ENCODE data around the gene CARD6. TPM values are rescaled to one million over a fixed set of nuclear protein-coding genes. Genes with fewer than 3 reads are reported as not detected.
A peak's percentile ranks its signal among the peaks of the same experiment; 100 is the strongest.

Gene CARD6
- total and polyA plus RNA-seq, 2 of the 8 experiments (the other 6 are each of a cell fraction or from before 2014, with no cell fraction given): 0.41 to 0.50 TPM

DNA sequence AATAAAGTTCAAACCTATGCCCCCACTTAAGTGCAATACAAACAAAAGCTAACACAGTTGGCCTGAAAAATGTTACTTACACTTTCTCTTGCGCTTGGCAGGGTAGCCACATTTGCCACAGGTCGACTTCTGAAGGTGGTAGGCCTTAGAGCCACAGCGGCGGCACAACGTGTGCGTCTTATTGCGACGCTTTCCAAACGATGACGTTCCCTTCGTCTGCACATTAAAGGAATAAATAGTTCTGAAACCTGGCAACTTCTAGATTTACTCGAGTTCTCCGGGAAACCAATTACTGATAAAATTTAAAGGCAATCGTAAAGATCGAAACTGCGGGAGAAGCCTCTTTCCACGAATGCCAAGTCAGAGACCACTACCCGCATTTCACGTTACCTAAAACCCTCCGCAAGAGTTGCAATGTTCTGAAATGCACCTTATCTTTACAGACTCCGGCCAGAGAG is 6.7 kb upstream of the CARD6 start:
- Histone ChIP-seq H3K36me3 (ENCODE audit: control insufficient read depth in 2 of 4, insufficient read depth in 4 of 4, low read length in 3 of 4) (peaks cover 37 to 51% (median 48%) of the 10 kb centered on the region in 4 experiments), H2BK12ac (ENCODE audit: low read depth, low read length) (no peak overlapping the region; the same call in 1 of the 2 replicates), H3K18ac (ENCODE audit: extremely low read depth, low read length) (peak overlapping the region; percentile 84), H3K4ac (replicated peaks; ENCODE audit: insufficient read length, low read depth, low read length) (peak overlapping the region; percentile 99), H3K27ac (ENCODE audit: low read depth, low read length) (peak overlapping the region; percentile 94), H3K56ac (replicated peaks; ENCODE audit: insufficient read length, low read depth, low read length) (peak overlapping the region; percentile 88), H2BK20ac (ENCODE audit: low read length) (no peak overlapping the region), H3K9ac (replicated peaks in 1 of 4; ENCODE audit: extremely low read depth in 1 of 4, low read depth in 3 of 4, low read length in 3 of 4) (peak overlapping the region; percentile 97 to 100 (median 99)), H2BK15ac (ENCODE audit: low read length) (no peak overlapping the region), H2AK5ac (ENCODE audit: low read depth, low read length) (peak overlapping the region; percentile 83; the same call in 1 of the 2 replicates), H3K4me1 (replicated peaks in 1 of 4; ENCODE audit: control insufficient read depth in 3 of 4, insufficient read depth in 4 of 4, low read length in 3 of 4) (peaks cover 0 to 7% (median 1%) of the 10 kb centered on the region in 4 experiments; a peak in 2 of 7 replicates), H3K23ac (ENCODE audit: insufficient read length) (no peak overlapping the region), H3K4me2 (ENCODE audit: insufficient read depth in 1 of 2, low read depth in 2 of 2, low read length in 2 of 2) (peak overlapping the region; percentile 86 to 93), H3K27me3 (replicated peaks in 1 of 4; ENCODE audit: control insufficient read depth in 3 of 4, extremely low read depth in 1 of 4, insufficient read depth in 3 of 4, low read length in 3 of 4) (no peaks in the 10 kb centered on the region), H4K91ac (replicated peaks; ENCODE audit: insufficient read length, low read length) (peak overlapping the region; percentile 83), H4K8ac (ENCODE audit: extremely low read depth, insufficient read depth, low read length) (peak overlapping the region; percentile 99; the same call in 1 of the 2 replicates), H3K79me1 (ENCODE audit: low read depth, low read length) (0 out of 2 replicates have a peak, but pooled peaks cover 2% of the 10 kb centered on the region), H2BK5ac (ENCODE audit: low read depth, low read length) (peak overlapping the region; percentile 96), H3K23me2 (ENCODE audit: low read depth, low read length) (peaks cover 8% of the 10 kb centered on the region), H2AFZ (ENCODE audit: low read length) (no peak overlapping the region), H3K79me2 (ENCODE audit: control insufficient read depth in 1 of 2, insufficient read depth in 2 of 2, low read length in 2 of 2) (peaks cover 17 to 42% of the 10 kb centered on the region in 2 experiments), H3K9me3 (ENCODE audit: insufficient read depth in 2 of 2, low read depth in 1 of 2, low read length in 1 of 2) (no peaks in the 10 kb centered on the region), H4K20me1 (replicated peaks in 1 of 2; ENCODE audit: control insufficient read depth in 1 of 2, insufficient read depth in 2 of 2, low read length in 2 of 2) (peaks cover 11 to 23% of the 10 kb centered on the region in 2 experiments), H4K5ac (ENCODE audit: insufficient read length, low read depth, low read length) (peak overlapping the region; percentile 76), H3K4me3 (ENCODE audit: extremely low read depth in 1 of 4, insufficient read depth in 2 of 4, low read depth in 3 of 4, low read length in 4 of 4) (peak overlapping the region; percentile 85 to 100 (median 99)), H2BK120ac (replicated peaks; ENCODE audit: low read depth, low read length) (peak overlapping the region; percentile 59), H3K14ac (ENCODE audit: insufficient read length) (peak overlapping the region; percentile 95)
- CTCF ChIA-PET (ENCODE audit: partially characterized antibody): interaction anchor here (1.0 kb wide), 1 partner anchor 8 kb away, joined by 3 read pairs; no protein-coding TSS in a partner anchor
- FAIRE-seq (no peak), DNase-seq (ENCODE audit: low read depth in 1 of 2, low spot score in 2 of 2) (no peak)
- 1% methylated on average over 21 of the region's 21 CpGs; no CpG with 5 or more reads in 1 of the 2 experiments for WGBS, 2 experiments (ENCODE audit: extremely low coverage in 1 of 2, insufficient coverage in 1 of 2, insufficient read length in 1 of 2, insufficient replicate concordance in 2 of 2, low coverage in 1 of 2, low lambda C conversion rate in 2 of 2, missing lambda C conversion rate in 1 of 2)
- POLR2A ChIA-PET (ENCODE audit: partially characterized antibody): interaction anchor here (0.6 to 16.9 kb wide), 15 partner anchors 11 to 1271 kb away, joined by 3 to 372 read pairs (median 6); partner anchors contain the start of gene CARD6
- peak; percentile 8; the same call in 1 of the 2 replicates for TF ChIP-seq SP1 (IDR thresholded peaks at IDR 0.05; ENCODE audit: low read depth, low read length)

Measured in H1 (cell line).